GM12892 (cell line): Measurements from ENCODE around the gene IL1A.

Experiments used
- POLR2AphosphoS5 ChIP-seq: IDR thresholded peaks from 2 replicates; pipeline ENCODE4 v1.6.1; 2011; ENCODE audit warnings: low read depth, low read length, control low read depth
- TAF1 ChIP-seq: IDR thresholded peaks from 2 replicates; pipeline ENCODE4 v1.6.1; 2011; ENCODE audit warnings: low read depth, mild to moderate bottlenecking, control low read depth, low read length, borderline replicate concordance

GRCh38 chr2:112830682-112831512, 46.6 kb upstream of the IL1A start:
- TF ChIP-seq POLR2AphosphoS5 = no peak
- TF ChIP-seq TAF1 = no peak
